GM19324 (cell line): Measurements from ENCODE around the gene DIS3L2.
"Not testable (repeated sequence)": the region's sequence is repeated elsewhere in the genome, so short reads cannot be mapped to it uniquely, and the experiment has no call there.

Experiments used
- ATAC-seq: cut with Tn5 transposase; IDR thresholded peaks from one replicate; pipeline ENCODE4 v1.9.1; 2021; ENCODE audit warnings: mild to moderate bottlenecking, moderate library complexity; ENCODE audit not compliant: unreplicated experiment, low FRiP score

DIS3L2 gene

GRCh38 chr2:232338094-232338758 lies 376.7 kb downstream of the DIS3L2 start:
- ATAC-seq = not testable (repeated sequence)

GRCh38 chr2:232338759-232339106 lies 377.2 kb downstream of the DIS3L2 start:
- no peak for ATAC-seq

- ATAC-seq = no peak
Observed at GRCh38 chr2:232339121-232340081, 377.9 kb downstream of the DIS3L2 start.

- ATAC-seq = no peak
Observed at GRCh38 chr2:232340171-232340935, 378.8 kb downstream of the DIS3L2 start.

- ATAC-seq = no peak
Observed at GRCh38 chr2:232341061-232341738, 379.7 kb downstream of the DIS3L2 start.

GRCh38 chr2:232341739-232342126 lies 380.2 kb downstream of the DIS3L2 start:
- no peak for ATAC-seq

- ATAC-seq = no peak
Observed at GRCh38 chr2:232342635-232343565, 381.4 kb downstream of the DIS3L2 start.

GRCh38 chr2:232343821-232344220 lies 382.3 kb downstream of the DIS3L2 start:
- no peak for ATAC-seq

- no peak for ATAC-seq
Observed at GRCh38 chr2:232345251-232345650, 383.7 kb downstream of the DIS3L2 start.

GRCh38 chr2:232347369-232347768 lies 385.9 kb downstream of the DIS3L2 start:
- ATAC-seq = no peak

GRCh38 chr2:232348936-232349335 lies 387.4 kb downstream of the DIS3L2 start:
- no peak for ATAC-seq

GRCh38 chr2:232349546-232349945 lies 388.0 kb downstream of the DIS3L2 start:
- ATAC-seq = no peak

GRCh38 chr2:232349946-232350635 lies 388.6 kb downstream of the DIS3L2 start:
- ATAC-seq = no peak

GRCh38 chr2:232350804-232351685 lies 389.5 kb downstream of the DIS3L2 start:
- ATAC-seq = no peak

GRCh38 chr2:232351686-232352510 lies 390.4 kb downstream of the DIS3L2 start:
- ATAC-seq = no peak

GRCh38 chr2:232352511-232353091 lies 391.1 kb downstream of the DIS3L2 start:
- no peak for ATAC-seq

GRCh38 chr2:232353096-232353495 lies 391.6 kb downstream of the DIS3L2 start:
- no peak for ATAC-seq
